ENCODE measurements around the gene ZMAT5.

ZMAT5 gene

GRCh38 chr22:29704528-29705285 is 62.1 kb downstream of the ZMAT5 start:
- DNase-seq = no peak

GRCh38 chr22:29703569-29704195 is 63.1 kb downstream of the ZMAT5 start:
- DNase-seq = no peak

GRCh38 chr22:29702931-29703501 is 63.8 kb downstream of the ZMAT5 start:
- no peak for DNase-seq

GRCh38 chr22:29702000-29702930 is 64.5 kb downstream of the ZMAT5 start:
- no peak for DNase-seq

- peak; percentile 31 to 34 for DNase-seq
Measured at GRCh38 chr22:29701155-29701999, 65.4 kb downstream of the ZMAT5 start.

- no peak for DNase-seq
Measured at GRCh38 chr22:29700900-29701154, 66.0 kb downstream of the ZMAT5 start.

GRCh38 chr22:29700206-29700899 is 66.5 kb downstream of the ZMAT5 start:
- DNase-seq = no peak

- DNase-seq = no peak
Measured at GRCh38 chr22:29697853-29698598, 68.8 kb downstream of the ZMAT5 start.

GRCh38 chr22:29695129-29695926 is 71.5 kb downstream of the ZMAT5 start:
- no peak for DNase-seq

GRCh38 chr22:29693671-29694070 is 73.1 kb downstream of the ZMAT5 start:
- DNase-seq = no peak

- no peak for DNase-seq
Measured at GRCh38 chr22:29693161-29693560, 73.6 kb downstream of the ZMAT5 start.

GRCh38 chr22:29692327-29692640 is 74.5 kb downstream of the ZMAT5 start:
- DNase-seq = no peak

- DNase-seq = no peak
Measured at GRCh38 chr22:29691636-29692326, 75.0 kb downstream of the ZMAT5 start.

- DNase-seq = no peak
Measured at GRCh38 chr22:29690476-29690875, 76.3 kb downstream of the ZMAT5 start.

- peak in 1 of 2 donors; percentile 29 for DNase-seq
Measured at GRCh38 chr22:29689880-29690213, 77.0 kb downstream of the ZMAT5 start.

- DNase-seq = no peak
Measured at GRCh38 chr22:29689206-29689879, 77.5 kb downstream of the ZMAT5 start.

- no peak for DNase-seq
Measured at GRCh38 chr22:29684244-29684643, 82.6 kb downstream of the ZMAT5 start.

- DNase-seq = no peak
Measured at GRCh38 chr22:29683536-29683935, 83.3 kb downstream of the ZMAT5 start.
